Measurements from ENCODE around the gene WNT7B. TPM values are rescaled to one million over a fixed set of nuclear protein-coding genes. Genes with fewer than 3 reads are reported as not detected.

The WNT7B gene
- total RNA-seq, 1 donor from 2014 or later, result 3.7 TPM

DNA sequence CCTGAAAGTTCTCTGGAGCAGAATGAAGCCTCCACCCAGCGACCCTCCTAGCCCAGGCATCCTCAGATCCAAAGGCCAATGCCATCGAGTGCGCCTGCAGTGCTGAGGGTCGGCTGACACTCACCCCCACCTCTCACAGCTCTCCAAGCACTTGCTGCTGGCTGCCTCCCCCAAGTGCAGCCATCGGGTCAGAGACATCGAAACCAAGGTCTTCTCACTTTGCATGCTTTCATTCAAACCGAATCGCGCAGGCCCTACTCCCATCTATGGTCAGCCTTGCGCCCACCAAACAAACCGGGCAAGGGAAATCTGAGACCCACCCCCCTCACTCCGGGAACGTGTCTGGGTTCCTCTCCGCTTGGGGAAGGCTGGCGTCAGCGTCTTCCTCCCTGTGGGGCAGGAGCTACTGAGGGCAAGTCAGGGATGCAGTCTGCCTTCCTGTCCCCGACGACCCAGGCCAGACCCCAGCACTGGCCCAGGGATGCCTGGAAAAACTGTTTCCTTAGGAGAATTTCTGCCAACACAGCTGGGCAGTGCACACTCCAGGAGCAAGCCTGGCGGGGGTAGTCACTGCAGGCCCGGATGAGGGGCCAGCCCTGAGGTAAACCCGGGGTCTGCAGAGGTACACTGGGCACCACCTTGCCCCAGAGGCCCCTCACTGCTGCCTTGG lies 7.0 kb downstream of the WNT7B start:
- Mint-ChIP-seq H3K27ac (no peak overlapping the region), H3K9me3 (ENCODE audit: low read depth) (no peaks in the 10 kb centered on the region), H3K27me3 (peaks cover 47% of the 10 kb centered on the region), H3K4me3 (ENCODE audit: low read depth) (no peak overlapping the region), H3K4me1 (ENCODE audit: low read depth) (peaks cover 17% of the 10 kb centered on the region), H3K36me3 (ENCODE audit: insufficient read depth) (no peaks in the 10 kb centered on the region)
- no peak for DNase-seq (ENCODE audit: low spot score, unreplicated experiment)
- TF ChIP-seq, protein P1, sequence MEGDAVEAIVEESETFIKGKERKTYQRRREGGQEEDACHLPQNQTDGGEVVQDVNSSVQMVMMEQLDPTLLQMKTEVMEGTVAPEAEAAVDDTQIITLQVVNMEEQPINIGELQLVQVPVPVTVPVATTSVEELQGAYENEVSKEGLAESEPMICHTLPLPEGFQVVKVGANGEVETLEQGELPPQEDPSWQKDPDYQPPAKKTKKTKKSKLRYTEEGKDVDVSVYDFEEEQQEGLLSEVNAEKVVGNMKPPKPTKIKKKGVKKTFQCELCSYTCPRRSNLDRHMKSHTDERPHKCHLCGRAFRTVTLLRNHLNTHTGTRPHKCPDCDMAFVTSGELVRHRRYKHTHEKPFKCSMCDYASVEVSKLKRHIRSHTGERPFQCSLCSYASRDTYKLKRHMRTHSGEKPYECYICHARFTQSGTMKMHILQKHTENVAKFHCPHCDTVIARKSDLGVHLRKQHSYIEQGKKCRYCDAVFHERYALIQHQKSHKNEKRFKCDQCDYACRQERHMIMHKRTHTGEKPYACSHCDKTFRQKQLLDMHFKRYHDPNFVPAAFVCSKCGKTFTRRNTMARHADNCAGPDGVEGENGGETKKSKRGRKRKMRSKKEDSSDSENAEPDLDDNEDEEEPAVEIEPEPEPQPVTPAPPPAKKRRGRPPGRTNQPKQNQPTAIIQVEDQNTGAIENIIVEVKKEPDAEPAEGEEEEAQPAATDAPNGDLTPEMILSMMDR (IDR thresholded peaks at IDR 0.05; ENCODE audit: unreplicated experiment), result no peak

DNA sequence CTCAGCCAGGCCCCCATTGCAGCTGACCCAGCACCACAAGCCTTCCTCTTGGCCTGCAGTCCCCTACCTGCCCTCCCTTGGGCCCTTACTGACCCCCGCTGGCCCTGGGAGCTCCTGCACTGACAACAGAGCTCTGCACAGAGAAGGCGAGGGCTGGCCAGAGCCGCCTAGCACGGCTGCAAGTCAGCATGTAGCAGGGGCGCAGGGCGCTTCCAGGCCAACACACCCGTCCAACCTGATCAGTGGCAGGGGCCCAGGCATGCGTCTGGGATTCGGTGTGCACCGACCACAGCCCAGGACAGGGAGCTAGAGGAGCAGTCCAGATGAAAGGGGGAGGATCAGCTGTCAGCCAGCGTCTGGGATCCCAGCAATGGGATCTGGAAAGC lies 7.6 kb downstream of the WNT7B start:
- Mint-ChIP-seq H3K27me3 (peaks cover 41% of the 10 kb centered on the region), H3K36me3 (ENCODE audit: insufficient read depth) (no peaks in the 10 kb centered on the region), H3K27ac (peak overlapping the region; percentile 37), H3K9me3 (ENCODE audit: low read depth) (no peaks in the 10 kb centered on the region), H3K4me3 (ENCODE audit: low read depth) (no peak overlapping the region), H3K4me1 (ENCODE audit: low read depth) (peaks cover 20% of the 10 kb centered on the region)
- TF ChIP-seq, protein P1 (IDR thresholded peaks at IDR 0.05; ENCODE audit: unreplicated experiment), result peak; percentile 37
- no peak for DNase-seq (ENCODE audit: low spot score, unreplicated experiment)

DNA sequence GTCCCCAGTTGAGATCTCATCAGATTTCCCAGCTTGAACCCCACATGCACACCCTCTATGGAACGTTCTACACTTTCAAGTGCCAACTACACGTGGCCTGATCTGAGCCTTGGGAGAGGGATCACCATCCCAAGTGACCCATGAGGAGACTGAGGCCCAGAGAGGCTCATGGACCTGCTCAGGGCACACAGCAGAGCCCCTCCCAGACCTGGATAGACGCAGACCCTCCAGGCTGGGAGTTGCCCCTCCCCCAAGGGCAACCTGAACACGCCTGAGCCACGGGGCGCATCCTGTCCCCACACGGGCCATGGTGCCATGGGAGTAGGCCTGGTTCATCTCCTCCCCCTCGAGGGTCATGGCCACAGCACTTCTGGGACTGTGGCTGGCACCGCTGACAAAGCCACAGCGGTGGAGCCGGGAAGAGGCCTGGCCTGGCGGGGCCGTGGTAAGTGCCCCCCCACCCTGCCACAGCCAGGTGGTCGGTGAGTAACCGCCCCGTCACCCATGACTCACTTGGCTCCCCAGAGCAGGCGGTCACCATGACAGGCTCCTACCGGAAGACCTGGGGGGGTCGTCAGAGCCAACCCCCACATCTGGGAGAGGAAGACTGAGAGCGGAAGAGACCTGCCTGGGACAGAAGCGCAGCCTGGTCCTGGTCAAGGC lies 8.1 kb downstream of the WNT7B start:
- peak overlapping the region; percentile 37 for H3K27ac Mint-ChIP-seq
- no peaks in the 10 kb centered on the region for H3K9me3 Mint-ChIP-seq (ENCODE audit: low read depth)
- peaks cover 36% of the 10 kb centered on the region for H3K27me3 Mint-ChIP-seq
- H3K36me3 Mint-ChIP-seq (ENCODE audit: insufficient read depth), result no peaks in the 10 kb centered on the region
- H3K4me1 Mint-ChIP-seq (ENCODE audit: low read depth), result peaks cover 19% of the 10 kb centered on the region
- TF ChIP-seq, protein P1 (IDR thresholded peaks at IDR 0.05; ENCODE audit: unreplicated experiment), result no peak
- no peak for DNase-seq (ENCODE audit: low spot score, unreplicated experiment)
- H3K4me3 Mint-ChIP-seq (ENCODE audit: low read depth), result no peak overlapping the region

DNA sequence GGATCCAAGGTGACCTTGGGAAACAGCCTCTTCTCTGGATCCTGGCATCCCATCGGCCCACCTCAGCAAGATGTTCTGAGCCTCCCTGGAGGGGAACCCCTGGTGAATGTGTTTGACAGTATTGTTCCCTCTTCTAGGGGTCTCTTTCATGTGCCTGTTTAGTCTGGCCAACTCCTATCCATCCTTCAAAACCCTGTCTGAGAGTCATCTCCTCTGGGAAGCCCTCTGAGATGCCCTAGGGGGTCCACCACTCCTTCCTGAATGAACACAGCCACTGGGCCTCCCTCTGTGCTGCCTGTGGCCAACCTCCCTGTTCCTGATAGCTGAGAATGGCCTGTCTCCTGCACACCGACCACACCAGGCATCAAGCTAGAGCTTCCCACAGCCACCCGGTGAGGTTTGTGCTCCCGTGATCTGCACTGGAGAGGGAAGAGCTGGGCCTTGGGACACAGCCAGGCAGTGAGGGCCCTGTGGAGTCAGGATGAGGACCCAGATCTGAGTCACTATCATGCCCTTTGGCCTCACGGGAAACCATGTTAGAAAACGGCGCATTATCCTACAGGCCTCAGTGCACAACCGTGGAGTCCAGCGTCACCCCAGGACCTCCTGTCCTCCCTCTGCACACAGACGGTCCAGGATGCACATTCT lies 8.8 kb downstream of the WNT7B start:
- DNase-seq (ENCODE audit: low spot score, unreplicated experiment), result no peak
- Mint-ChIP-seq H3K27me3 (peaks cover 29% of the 10 kb centered on the region), H3K4me1 (ENCODE audit: low read depth) (peaks cover 19% of the 10 kb centered on the region), H3K36me3 (ENCODE audit: insufficient read depth) (no peaks in the 10 kb centered on the region), H3K4me3 (ENCODE audit: low read depth) (no peak overlapping the region), H3K9me3 (ENCODE audit: low read depth) (no peaks in the 10 kb centered on the region), H3K27ac (no peak overlapping the region)
- TF ChIP-seq, protein P1 (IDR thresholded peaks at IDR 0.05; ENCODE audit: unreplicated experiment), result no peak

DNA sequence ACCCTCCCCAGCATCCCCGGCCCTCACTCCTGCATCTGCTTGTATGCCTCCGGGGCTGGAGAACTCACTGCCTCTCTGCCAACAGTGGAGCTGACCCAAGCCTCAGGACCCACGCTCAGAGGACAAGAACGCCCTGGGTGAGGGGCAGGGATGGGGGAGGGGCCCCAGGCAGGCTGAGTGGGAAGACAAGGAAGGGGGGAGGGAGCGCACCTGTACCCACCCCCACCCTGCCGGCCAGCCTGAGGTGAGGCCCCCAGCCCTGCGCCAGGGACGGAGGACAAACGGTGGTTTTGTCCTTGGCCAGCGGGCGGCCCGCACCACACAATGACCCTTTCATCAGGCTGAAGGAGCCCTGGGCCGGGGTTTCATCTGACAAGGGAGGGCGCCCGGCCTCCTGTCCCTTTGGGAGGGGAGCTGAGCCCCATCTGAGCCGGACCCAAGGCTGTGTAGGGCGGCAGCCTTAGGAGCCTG lies 10.0 kb downstream of the WNT7B start:
- H3K27ac Mint-ChIP-seq, result no peak overlapping the region
- DNase-seq (ENCODE audit: low spot score, unreplicated experiment), result no peak

More for the DNA sequence above, 10.0 kb downstream of the WNT7B start:
- Mint-ChIP-seq H3K4me3 (ENCODE audit: low read depth) (no peak overlapping the region), H3K27me3 (peaks cover 24% of the 10 kb centered on the region), H3K9me3 (ENCODE audit: low read depth) (no peaks in the 10 kb centered on the region), H3K36me3 (ENCODE audit: insufficient read depth) (no peaks in the 10 kb centered on the region), H3K4me1 (ENCODE audit: low read depth) (peaks cover 18% of the 10 kb centered on the region)
- TF ChIP-seq, protein P1 (IDR thresholded peaks at IDR 0.05; ENCODE audit: unreplicated experiment), result no peak

Measured in progenitor cell of endocrine pancreas (in vitro differentiated cells).